NCI-H1417 treated with DMSO at 0.1 percent for 48 hours (cell line): ENCODE results near the gene PPP1R3C.

Source experiments
- DNase-seq: peaks from one replicate; lab custom pipeline; 2025; lab: John Stamatoyannopoulos, UW

Gene PPP1R3C

DNA sequence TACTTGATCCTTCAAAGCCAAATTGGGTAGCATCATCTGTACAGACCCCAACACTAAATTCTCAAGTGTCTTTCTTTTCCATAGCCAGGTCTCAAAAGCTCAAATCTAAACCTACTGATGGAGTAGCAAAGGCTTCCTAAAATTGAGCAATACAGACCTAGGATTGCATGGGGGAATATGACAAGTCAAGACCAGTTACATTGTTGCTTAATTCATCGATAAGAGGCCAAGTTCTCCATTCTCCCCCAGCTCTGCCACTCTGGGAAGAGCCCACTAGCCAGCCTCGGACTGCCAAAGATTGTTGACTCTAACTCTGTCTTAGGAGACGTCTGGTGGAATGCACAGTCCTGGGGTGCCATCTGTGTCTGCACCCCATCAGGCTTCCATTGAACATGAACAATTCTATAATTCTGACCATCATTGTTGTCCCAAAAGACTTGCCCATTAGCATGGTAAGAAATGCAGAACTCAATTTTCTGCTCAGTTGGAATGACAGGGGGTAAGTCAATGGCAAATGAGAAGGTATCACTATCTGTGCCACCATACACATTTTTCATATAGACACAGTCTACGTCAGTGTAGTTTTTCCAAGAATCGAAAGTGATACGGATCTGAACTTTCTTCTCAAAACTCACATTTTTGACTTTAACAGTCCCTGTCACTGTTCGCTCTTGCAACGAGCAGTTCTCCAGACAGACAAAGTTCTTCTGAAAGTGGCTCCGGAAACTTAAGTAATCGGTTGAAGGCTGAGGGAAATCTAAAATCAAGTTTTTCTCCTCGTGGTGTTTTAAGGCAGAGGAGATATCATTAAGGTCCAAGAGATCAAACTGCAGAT, 2.9 kb downstream of the PPP1R3C start:
- no peak for DNase-seq

DNA sequence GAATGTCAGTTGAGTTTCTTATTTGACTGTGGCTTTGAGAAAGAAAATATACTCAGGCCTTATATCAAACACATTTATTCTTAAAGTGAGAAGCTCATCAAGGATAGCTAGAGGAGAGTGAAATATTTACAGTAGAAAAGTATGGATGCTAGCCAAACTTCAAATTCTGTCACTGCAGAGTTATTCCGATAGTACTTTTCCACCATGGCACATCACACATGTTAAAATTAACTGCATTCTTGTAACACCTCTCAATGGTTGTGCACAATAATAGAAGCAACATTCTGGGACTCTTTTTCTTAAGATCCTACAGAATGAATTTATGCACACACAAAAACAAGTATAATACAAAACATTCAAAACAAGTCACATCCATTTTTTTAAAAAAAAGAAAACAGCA, 4.5 kb downstream of the PPP1R3C start:
- no peak for DNase-seq

DNA sequence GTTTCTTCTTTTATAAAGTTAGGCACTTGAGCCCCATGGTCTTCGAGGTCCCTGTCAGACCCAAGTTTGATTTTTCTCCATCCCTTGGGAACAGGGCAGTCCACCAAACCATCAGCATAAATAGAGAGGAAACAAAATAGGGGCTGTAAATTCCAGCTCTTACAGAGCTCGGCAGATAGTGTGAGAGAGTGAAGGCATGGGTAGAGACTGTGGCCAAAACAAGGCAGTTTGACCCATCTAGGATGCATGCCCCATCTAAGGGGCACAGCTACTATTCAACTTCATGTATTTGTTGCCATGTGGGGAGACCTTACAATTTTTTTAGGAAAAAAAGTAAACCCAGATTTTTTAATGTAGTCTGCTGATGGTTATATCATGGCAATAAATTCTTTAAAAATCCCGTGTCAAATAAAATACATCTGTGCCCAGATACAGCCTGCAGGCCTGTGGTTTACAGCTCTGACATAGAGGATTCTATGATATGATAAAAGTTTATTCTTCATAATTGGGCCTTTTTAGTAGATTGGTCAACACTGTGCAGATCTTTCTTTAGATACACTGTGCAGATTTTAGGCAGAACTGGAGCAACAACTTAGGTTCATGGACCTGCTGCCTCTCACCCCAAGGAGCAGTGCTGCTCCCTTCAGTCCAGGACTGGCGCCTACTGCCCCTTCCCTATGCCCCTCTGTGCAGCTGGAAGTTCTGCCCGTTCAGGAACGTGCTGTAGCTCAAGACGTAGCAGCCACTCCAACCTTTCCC, 5.3 kb downstream of the PPP1R3C start:
- DNase-seq = no peak

DNA sequence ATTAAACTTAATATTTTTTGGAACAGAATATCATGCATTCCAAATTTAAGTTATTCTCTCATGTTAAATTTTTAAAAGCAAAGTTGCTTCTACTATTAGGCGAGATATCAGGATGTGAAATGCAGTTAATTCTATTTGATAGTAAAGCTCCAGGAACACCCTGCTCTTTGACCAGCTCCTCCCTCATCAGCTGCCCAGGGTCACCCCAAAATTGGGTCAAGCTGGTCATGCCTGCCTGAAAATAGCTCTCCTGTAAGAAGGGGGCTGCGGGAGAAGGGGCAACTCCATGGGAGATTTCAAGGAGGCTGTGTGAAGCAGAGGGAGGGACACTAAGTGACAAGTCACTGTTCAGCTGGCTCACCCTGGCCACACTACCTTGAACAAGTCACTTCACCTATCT, 5.9 kb downstream of the PPP1R3C start:
- DNase-seq = no peak

DNA sequence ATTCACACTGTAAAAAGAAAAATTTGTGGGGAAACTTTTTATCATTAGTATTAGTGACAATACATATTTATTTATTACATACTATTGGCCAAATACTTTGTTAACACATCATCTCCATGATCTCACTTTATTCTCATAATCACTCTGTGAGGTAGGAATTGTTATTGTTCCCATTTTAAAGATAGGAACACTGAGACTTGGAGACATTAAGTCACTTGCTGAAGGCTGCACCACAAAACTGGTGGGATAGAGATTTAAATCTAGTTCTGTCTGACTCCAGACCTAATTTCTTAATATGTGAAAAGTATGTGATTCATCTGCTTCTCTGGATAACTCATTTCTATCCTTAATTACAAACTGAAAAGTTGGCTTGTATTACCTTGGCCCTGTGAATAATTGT, 8.2 kb downstream of the PPP1R3C start:
- no peak for DNase-seq

DNA sequence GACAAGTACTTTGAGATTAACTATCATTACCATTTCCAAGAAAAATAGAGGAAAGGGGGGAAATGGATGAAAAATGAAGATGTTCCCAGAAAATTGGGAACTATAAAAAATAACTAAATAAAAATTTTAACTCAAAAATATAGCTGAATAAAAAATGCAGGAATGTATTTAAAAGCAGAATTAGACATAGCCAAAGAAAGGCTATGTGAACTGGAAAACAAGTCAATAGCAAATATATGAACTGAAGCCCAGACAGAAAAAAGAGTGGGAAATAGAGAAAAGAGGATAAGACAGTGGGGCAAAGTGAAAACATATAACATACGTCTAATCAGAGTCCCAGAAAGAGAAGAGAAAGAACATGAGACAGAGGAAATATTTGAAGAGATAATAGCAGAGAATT, 10.3 kb downstream of the PPP1R3C start:
- DNase-seq = no peak

DNA sequence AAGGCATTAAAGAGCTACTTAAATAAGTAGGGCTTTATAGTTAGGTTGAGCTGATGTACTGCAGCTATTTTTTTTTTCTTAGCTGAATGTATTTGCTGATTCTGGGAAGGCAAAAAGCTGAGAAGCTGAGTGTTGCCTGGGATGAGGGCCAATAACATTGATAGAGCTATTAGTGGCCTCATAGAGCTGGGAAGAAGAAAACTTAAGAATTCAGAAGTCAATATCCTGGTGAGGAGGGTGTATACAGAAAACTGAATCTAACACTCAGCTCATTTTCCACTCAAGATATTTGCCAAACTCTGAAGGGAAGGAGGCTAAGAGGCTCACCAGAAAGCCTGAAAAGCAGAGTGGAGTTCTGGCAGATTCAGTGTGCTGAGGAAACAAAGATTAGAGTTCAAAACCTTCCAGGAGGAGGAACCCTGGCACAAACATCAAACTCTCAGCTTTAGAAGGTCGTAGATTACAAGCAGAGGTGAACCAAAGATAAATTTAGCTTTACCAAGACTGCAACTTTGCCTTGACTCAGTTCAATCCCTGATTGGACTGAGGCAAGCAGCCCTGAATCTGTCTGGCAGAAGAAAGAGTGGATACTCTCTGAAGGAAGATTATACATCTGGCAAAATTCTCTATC, 11.3 kb downstream of the PPP1R3C start:
- DNase-seq = no peak

DNA sequence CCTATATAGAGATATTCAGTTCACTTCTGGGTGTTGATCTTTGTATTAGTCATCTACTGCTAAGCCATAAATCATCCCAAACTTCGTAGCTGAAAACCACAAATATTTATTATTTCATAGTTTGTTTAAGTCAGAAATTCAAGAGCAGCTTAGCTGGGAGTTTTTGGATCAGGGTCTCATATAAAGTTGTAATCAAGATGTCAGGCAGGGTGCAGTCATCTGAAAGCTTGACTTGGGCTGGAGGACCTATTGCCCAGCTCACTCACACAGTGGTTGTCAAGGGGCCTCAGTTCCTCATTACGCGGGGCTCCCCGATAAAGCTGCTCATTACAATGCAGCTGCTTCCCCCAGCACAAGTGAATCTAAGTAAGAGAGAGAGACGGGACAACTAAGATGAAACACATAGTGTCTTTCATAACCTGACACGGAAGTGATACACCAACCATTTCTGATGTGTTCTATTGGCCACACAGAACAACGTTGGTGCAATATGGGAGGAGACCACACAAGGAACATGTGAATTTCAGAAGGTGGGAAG, 15.7 kb downstream of the PPP1R3C start:
- DNase-seq = no peak

DNA sequence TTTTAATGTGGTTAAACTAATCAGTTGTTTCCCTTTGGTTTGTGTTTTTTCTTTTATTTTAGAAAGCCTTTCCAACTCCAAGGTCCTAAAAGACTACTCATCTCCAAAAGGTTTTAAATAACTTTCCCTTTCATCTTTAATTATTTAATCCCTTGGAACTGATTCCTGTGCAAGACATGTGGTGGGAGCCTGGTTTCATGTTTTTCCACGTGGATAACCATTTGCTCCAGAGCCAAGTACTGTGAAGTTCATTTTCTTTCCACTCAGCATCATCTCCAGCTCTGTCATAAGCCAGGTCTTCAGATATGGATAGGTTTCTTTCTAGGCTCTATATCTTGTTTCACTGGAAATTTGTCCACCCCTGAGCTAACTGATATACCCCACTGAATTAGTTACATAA, 16.7 kb downstream of the PPP1R3C start:
- DNase-seq = no peak

DNA sequence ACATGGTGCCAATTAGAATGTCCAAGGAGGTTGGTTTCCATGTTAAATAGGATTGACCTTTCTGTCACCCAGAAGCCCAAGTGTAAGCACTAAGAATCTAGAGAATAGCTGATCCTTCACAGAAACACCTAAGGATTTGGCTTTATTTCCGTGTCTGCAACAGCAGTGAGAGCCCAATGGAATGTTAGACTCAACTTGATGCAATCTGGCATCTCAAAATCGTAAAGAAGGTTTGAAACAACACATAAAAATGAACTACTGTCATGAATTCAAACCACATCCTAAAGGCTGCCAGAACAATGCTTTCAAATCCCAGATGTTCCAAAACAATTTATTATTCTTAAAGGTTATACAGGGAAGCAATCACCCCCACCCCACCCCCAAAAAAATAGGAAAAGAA, 18.6 kb downstream of the PPP1R3C start:
- DNase-seq = no peak

DNA sequence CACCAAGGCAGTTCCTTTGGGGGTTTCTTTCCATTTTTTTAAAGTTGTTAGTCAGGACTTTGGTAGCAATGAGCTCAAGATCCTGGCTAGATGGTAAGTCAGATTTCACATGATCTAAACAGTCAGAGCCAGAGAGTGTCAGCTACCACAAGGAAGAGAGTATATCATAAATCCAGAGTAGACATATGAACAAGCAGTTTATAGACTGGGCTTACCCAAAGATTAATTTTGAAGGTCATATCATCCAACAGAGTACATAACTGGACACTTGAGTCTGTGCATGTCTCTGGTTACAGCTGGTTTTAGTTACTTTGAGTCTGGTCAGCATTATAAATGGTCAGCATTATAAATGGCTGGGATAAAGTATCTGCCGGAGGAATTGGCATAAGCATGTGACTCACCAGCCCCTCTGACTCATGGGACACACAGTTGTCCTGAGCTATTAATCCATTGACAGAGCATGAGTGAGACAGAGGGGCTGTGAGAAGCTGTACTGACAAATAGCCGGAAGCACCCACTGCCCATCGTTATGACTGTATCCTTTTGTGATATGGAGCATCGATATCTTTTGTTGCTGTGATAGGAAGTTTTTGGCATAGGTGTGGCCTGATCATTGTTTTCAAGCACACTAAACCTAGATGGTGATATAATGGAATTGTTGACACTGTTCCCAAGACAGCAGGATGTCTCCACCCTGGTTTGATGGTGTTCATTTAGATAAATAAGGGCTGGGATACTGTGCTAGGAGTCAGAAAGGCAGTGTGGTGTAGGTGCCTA, 19.3 kb downstream of the PPP1R3C start:
- no peak for DNase-seq

DNA sequence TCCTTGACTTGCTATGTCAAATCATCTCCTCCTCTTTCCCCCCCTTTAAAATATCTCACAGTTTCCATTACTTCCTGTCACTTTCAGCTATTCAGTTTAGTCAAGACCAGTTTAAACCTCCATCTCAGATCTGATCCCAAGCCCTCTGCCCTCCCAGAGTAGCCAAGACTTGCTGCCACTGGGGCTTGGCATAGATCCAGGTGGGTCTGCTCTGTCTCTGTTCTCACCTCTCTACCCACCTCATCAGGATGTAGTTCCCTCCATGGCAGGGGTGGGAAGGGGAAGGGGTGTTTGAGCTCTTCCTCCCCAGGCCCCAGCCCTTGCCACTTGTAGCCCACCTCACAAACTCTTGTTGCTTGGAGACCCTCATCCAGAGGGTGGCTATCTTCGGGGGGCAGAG, 22.0 kb downstream of the PPP1R3C start:
- DNase-seq = no peak

DNA sequence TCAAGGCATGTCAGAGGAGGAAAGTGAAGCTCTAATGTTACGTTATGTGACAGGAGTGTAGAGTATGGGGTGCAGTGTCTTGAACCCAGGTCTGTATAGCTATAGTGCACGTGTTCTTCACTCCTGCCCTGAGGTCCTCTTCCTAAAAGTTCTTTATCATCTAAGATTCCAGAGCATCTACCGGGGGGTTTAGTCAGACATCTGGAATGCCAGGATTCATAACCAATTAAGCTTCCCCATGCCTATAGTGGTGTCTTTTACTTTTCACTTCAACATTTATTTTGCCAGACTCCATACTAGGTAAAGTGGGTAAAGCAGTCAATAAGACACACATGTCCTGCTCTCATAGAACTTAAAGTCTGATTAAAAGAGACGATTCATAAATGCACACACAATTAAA, 22.4 kb downstream of the PPP1R3C start:
- no peak for DNase-seq

DNA sequence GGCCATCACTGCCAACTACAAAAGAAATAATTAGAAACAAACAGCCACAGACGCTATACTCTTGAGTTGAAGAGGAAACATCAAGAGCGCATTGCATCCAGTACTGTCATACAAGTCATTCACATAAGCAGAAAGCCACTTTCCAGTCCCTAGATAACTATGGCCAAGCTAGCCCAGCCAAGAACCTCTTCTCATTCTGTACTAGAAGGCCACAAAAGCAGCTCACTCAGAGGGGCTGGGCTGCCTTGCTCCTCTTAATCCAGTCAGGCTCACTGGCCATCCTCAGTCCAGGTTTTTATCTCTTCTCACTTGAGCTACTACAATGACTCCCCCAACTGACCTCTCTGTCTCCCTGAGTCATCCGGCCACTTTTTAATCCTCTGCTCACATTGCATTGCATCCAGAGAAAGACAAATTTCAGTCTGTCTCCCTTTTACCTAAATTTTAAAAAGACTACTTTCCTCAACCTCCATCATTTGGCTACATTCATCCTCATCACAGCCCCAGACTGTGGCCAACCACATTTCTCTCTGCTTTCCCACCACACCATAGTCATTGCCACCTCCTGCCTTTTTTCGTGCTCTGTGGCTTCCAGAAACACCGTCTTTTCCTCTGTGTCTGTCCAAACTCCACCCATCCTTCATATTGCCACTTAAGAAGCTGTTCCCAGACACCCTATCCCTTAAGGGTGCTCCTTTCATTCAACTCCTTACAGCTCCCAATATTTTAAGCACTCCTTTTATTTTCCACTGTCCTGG, 25.0 kb downstream of the PPP1R3C start:
- no peak for DNase-seq

DNA sequence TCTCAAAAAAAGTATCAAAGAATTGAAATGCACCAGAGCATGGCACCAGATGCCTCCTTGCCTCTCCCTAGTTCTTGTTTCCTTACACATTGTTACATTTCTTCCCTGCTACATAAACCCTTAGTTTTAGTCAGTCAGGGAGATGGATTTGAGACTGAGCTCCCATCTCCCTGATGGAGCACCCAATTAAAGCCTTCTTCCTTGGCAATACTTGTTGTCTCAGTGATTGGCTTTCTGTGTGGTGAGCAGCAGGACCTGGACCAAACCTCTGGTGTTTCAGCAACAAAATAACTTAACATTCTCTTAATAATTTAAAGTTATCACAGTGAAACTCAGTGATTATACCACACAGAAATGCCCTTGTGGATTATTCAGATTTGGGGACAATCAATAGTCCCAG, 26.9 kb downstream of the PPP1R3C start:
- no peak for DNase-seq

DNA sequence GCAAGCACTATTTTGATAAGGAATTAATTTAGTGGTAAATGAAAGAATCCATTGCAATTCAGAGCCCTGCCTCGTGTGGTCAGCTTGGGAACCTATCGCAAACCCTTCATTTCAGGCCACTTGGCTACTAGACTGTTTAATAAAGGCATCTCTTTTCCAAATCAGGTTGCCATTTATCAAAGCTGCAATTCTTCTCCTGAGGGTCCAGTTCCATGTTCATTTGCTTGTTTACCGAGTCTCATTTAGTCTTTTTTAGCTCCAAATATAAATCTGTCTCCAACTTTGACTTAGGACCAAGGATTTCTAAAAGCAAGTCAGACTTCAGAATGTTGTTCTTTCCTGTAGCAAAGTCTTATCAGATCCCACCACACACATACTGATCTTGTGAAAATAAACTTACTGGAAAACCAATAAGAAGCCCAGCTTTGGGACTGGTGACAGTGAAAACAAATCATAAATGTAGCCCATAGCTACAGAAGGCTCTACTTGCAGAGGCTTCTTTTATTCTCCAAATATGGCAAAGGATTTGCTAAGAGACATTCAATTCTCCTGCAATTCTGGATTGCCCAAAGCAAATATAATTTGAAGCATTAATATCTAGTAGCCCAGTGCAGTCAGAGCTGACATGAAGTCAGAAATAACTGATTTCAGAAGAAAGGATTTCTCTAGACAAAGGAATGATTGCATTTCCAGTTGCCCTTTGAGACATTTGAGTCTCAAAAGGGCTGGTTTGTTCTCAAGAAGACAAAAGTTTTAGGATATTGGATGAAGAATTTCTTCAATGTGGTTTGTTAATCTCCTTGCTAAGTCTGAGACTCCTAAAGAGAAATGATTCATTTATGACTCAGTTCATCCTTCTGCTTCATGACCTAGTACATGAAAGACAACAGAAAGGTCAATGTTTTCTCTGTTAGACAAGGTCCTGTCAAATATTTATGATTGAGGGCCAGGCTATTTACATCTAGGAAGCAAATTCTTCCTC, 28.0 kb downstream of the PPP1R3C start:
- DNase-seq = no peak

DNA sequence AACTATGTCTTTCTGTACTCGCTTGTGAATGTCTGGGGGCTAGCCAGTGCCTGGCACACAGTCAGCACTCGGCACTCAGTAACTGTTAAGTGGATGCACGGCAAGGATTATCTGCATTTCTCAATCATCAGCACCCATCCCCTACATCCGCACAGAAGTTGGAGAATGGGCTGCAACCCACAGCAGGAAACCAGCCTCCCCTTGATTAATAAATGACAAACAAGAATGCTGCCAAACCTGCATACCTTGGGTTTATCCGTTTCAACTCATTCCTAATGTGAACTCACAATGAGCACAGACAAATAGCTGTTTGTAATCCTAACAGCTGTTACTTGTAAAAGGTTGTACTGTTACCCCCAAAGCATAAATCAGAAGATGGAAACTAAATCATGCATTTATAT, 28.9 kb downstream of the PPP1R3C start:
- DNase-seq = no peak

DNA sequence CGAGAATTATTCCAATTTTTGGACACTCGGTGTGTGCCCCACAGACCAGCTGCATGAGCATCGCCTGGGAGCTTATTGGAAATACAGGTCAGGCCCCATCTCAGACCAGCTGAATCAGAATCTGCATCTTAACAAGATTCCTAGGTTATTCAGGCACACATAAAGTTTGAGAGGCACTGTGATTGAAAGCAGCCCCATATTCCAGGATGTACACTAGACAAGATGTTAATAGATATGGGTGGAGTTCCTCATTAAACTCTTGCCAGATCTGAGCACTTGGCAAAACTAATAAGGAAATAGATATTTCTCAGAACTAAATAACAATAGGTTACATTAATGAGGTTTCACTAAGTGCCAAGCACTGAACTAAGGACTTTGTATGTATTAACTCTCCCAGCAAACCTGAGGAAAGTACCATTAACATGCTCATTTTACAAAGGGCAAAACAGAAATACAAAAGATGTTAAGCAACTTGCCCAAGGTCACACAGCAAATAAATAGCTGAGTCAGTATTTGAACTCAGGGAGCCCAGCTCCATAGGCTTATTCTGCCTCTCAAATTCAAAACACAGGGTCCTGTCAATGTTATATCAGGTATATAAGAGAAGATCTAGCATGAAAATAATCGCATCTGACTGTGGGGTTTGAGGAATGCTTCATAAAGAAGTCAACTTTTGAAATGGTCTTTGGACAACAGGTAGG, 29.9 kb downstream of the PPP1R3C start:
- no peak for DNase-seq

DNA sequence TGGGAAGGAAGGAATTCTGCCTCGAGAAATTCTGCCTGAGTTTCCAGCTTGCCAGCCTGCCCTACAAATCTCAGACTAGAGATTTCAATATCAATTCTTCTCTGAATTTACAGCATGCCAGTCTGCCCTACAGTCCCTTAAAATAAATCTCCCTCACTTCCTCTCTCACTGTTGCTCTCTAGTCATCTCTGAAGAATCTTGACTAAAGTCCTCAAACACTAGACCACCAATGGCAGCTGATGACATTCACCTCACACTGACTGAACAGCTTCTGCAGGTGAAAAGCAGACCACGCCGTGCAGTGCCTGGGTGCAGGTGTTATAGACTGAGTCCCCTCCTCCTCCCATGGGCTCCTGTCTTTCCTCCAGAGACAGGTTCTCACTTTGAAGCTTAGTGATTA, 30.4 kb downstream of the PPP1R3C start:
- no peak for DNase-seq
